T-helper 2 cell treated with Interferon-gamma antibody and Interleukin-4, amounts not matched to agents 5 μg/mL and 100 μg/mL, for 36 hours (primary cell): ENCODE data around the gene CTSO.
"Not testable (repeated sequence)": the region's sequence is repeated elsewhere in the genome, so short reads cannot be mapped to it uniquely, and the experiment has no call there.

Experiments
- DNase-seq: peaks from one replicate; pipeline ENCODE4 v3.0.0; 2021; ENCODE audit warnings: low spot score
- H3K27ac Mint-ChIP-seq: one replicate; pipeline ENCODE4 v1.8.0; 2021; ENCODE audit warnings: mild to moderate bottlenecking, mixed read lengths
- H3K27me3 Mint-ChIP-seq: one replicate; pipeline ENCODE4 v1.8.0; 2021; ENCODE audit warnings: low read depth, mixed read lengths
- H3K36me3 Mint-ChIP-seq: one replicate; pipeline ENCODE4 v1.8.0; 2021; ENCODE audit warnings: low read depth, mixed read lengths
- H3K4me1 Mint-ChIP-seq: one replicate; pipeline ENCODE4 v1.8.0; 2021; ENCODE audit warnings: low read depth, mixed read lengths
- H3K4me3 Mint-ChIP-seq: one replicate; pipeline ENCODE4 v1.8.0; 2022; ENCODE audit warnings: mild to moderate bottlenecking, moderate library complexity, mixed read lengths
- H3K9me3 Mint-ChIP-seq: one replicate; pipeline ENCODE4 v1.8.0; 2021; ENCODE audit warnings: mixed read lengths

CTSO gene

DNA sequence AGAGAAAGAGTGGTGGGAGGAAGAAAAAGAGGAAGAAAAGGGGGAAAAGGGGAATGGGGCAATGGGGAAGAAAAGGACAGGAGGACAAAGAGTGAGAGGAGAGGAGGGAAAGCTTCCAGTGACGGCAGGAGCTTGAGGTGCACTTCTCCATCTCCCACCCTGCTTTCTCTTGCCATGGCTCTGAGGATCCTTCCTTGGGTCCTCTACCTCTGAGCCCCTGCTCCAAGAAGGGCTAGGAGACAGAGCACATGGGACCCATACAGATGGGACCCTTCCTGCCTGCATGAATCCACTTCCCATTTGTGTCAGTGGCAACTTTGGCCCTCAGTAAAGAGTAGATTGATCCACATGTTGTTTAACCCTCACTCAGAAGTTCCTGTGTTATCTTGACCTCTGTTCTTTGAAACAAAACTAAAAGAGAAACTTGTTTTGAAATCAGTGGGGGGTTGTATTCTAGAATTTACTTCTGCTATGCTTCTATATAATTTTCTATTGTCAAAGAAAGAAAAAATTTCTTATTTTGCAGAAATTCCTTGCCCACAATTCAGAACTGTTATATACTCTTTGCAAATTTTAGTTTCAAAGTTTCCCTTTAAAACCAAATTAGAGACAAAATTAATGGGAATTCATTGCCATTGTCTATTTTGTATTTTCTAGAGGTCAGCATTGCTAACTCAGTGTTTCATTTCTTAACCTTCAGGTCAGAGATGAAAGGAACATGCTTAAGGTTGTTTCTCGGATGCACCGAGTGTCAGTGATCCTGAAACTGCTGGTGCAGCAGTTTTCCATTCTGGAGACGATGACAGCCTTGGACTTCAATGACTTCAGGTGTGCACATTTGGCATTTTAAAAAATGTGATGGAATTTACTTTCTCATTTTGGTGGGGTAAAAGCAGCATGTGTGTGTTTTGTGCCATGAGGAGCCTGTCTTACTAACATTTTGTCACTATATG, 45.2 kb downstream of the CTSO start:
- Mint-ChIP-seq H3K27ac (no peak overlapping the region), H3K9me3 (no peaks in the 10 kb centered on the region), H3K4me1 (no peaks in the 10 kb centered on the region), H3K4me3 (no peak overlapping the region), H3K27me3 (no peaks in the 10 kb centered on the region), H3K36me3 (no peaks in the 10 kb centered on the region)
- no peak for DNase-seq

DNA sequence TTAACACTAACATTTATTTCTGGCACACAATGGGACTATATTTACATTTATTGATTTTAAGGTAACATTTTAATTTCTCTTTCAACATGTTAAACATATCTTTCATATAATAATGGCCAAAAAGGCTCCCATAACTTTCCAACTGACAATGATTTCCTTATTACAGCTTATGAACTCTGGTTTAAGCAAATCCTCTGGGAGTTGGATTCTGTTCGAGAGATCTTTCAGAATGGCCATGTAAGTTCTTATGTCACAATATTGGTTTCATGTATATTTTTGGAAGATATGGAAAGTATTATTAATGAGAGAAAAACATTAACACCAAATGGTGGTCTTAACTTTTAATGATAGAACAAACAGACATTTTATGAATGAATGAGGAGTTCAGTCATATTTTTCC, 46.1 kb downstream of the CTSO start:
- H3K27me3 Mint-ChIP-seq = no peaks in the 10 kb centered on the region
- no peak overlapping the region for H3K4me3 Mint-ChIP-seq
- H3K9me3 Mint-ChIP-seq = no peaks in the 10 kb centered on the region
- H3K4me1 Mint-ChIP-seq = no peaks in the 10 kb centered on the region
- no peaks in the 10 kb centered on the region for H3K36me3 Mint-ChIP-seq
- DNase-seq = no peak
- H3K27ac Mint-ChIP-seq = no peak overlapping the region

DNA sequence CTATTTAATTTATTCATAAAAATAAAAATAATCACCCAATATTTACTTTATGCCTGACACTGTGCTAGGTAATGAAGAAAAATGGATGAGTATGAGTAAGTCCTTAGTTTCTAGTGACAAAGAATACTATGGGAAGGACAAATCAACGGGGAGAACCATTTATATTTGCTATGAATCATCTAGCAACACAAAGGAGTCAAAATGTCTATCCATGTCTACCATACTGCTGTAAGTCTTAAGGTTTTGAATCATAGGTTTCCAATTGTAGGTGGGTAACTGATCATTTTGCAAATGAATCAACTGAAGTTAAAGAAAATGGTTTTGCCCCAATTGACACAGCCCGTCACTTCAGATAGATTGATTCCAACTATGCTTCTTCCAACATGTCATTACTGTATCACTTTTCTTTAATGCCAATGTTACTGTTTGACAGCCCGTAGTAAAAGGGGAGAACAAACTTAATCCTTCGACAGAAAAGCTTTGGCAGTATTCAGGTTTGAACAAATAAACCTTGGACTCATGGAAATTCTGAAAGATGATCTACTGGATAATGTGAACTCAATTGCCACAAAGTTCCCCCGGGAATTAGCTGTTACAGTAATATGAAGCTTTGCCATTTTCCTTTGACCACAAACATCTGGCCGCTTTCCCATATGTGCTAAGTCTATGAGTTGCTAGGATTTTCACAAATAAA, 47.0 kb downstream of the CTSO start:
- H3K36me3 Mint-ChIP-seq = no peaks in the 10 kb centered on the region
- DNase-seq = no peak
- H3K27ac Mint-ChIP-seq = no peak overlapping the region
- no peaks in the 10 kb centered on the region for H3K4me1 Mint-ChIP-seq
- no peaks in the 10 kb centered on the region for H3K27me3 Mint-ChIP-seq
- no peak overlapping the region for H3K4me3 Mint-ChIP-seq
- no peaks in the 10 kb centered on the region for H3K9me3 Mint-ChIP-seq

DNA sequence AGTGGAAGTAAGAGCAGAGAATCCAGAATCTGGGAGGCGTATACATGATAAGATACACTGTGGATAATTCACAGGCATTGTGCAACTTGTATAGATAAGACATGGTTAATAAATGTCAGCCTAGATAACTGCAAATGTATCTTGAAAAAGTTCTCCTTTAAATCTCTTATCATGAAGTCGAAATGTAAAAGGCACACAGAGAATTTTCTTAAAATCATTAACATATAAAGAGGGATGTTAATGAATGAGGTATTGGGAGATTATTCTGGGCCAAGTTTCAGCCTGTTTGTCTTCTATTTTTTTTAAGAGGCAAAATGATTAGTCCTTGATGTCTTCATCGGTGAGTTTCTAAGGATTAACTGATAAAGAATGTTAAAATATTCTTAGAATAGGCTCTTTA, 49.3 kb downstream of the CTSO start:
- H3K9me3 Mint-ChIP-seq = no peaks in the 10 kb centered on the region
- H3K4me3 Mint-ChIP-seq = no peak overlapping the region
- no peak for DNase-seq
- no peak overlapping the region for H3K27ac Mint-ChIP-seq
- no peaks in the 10 kb centered on the region for H3K4me1 Mint-ChIP-seq
- H3K36me3 Mint-ChIP-seq = no peaks in the 10 kb centered on the region
- no peaks in the 10 kb centered on the region for H3K27me3 Mint-ChIP-seq

DNA sequence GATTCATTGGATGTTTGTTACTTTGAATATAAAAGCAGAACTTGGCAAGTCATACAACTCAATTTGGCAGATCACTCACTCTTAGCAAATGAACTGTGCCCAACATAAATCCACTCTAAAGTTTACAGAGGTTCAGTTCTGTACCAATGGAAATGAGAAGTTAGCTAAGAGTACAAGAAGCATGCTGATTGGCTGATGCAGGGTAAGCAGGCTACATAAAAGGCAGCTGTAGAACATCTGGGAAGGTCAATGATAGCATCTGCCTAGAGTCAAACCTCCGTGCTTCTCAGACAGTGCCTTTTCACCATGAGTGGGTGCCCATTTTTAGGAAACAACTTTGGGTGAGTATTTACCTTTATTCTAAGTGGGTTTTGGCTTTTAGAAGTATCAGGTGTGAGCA, 50.2 kb downstream of the CTSO start, which contains the start of gene TDO2:
TSS of gene TDO2 (plus strand) at position 244 of the 400 bp plus-strand sequence. CDS start at position 307, 63 bp downstream.
- no peak for DNase-seq
- H3K4me3 Mint-ChIP-seq = no peak within 1 kb of the TSS
- H3K36me3 Mint-ChIP-seq = no peaks in the 10 kb centered on the region
- H3K27me3 Mint-ChIP-seq = no peaks in the 10 kb centered on the region
- no peaks in the 10 kb centered on the region for H3K9me3 Mint-ChIP-seq
- no peaks in the 10 kb centered on the region for H3K4me1 Mint-ChIP-seq
- H3K27ac Mint-ChIP-seq = no peak within 1 kb of the TSS

DNA sequence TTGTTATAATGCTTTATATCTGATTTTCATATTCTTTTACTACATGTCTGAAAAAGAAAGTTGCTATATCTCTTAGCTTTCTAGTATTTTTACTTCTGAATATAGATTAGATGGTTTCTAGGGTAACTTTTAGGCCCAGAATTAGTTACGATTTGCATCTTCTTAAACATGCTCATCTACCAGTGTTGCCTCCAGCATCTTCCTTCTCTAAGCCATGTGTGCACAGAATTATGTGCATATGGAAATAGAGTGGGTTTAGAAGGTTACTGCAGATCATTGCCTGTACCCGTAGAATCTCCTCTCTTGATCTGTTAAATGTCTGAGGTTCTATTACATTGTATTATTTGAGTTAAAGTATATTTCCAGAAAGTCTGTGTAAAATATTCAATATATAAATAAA, 52.7 kb downstream of the CTSO start:
- no peaks in the 10 kb centered on the region for H3K27me3 Mint-ChIP-seq
- DNase-seq = no peak
- H3K4me3 Mint-ChIP-seq = no peak overlapping the region
- no peaks in the 10 kb centered on the region for H3K4me1 Mint-ChIP-seq
- no peaks in the 10 kb centered on the region for H3K36me3 Mint-ChIP-seq
- H3K9me3 Mint-ChIP-seq = no peaks in the 10 kb centered on the region
- H3K27ac Mint-ChIP-seq = no peak overlapping the region

DNA sequence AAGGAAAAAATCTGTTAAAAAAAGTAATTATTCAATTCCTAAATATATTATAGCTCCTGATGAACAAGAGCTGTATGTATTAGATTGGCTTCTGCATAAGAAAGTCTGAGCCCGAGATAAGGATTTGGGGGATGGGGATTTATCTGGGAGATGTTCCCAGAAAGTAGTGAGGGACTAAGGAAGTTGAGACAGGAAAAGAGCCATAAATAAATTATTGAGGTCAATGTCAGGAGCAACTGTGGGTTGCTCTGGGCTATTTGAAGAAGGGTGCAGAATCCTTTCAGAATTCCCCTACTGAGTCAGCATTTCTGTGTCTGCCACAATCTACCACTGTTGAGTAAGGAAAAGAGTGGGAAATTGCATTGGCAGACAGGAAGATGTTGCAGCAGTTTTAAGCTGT, 53.3 kb downstream of the CTSO start:
- no peak for DNase-seq
- H3K36me3 Mint-ChIP-seq = no peaks in the 10 kb centered on the region
- H3K4me3 Mint-ChIP-seq = no peak overlapping the region
- H3K9me3 Mint-ChIP-seq = no peaks in the 10 kb centered on the region
- H3K27ac Mint-ChIP-seq = no peak overlapping the region
- no peaks in the 10 kb centered on the region for H3K27me3 Mint-ChIP-seq
- H3K4me1 Mint-ChIP-seq = no peaks in the 10 kb centered on the region

DNA sequence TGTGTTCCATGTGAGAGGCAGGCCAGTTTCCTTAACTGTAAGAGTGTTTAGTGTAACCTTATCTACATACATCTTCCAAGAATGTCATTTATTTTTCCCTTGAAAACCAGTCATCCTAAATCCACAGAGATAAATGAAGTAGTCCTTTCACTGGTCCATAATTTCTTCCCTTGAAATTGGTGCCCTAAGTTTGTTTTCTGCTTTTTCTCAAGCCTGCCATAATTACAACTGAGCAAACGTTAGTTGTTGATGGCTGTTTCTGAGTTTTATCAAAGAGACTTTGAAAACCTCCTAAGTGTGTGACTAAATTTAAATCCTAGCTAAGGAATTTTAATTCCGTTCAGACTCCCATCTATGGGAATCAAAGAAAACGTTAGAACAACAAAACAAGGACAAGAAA, 53.8 kb downstream of the CTSO start:
- H3K9me3 Mint-ChIP-seq = no peaks in the 10 kb centered on the region
- no peak for DNase-seq
- no peak overlapping the region for H3K4me3 Mint-ChIP-seq
- H3K27me3 Mint-ChIP-seq = no peaks in the 10 kb centered on the region
- H3K27ac Mint-ChIP-seq = no peak overlapping the region
- H3K36me3 Mint-ChIP-seq = no peaks in the 10 kb centered on the region
- no peaks in the 10 kb centered on the region for H3K4me1 Mint-ChIP-seq

DNA sequence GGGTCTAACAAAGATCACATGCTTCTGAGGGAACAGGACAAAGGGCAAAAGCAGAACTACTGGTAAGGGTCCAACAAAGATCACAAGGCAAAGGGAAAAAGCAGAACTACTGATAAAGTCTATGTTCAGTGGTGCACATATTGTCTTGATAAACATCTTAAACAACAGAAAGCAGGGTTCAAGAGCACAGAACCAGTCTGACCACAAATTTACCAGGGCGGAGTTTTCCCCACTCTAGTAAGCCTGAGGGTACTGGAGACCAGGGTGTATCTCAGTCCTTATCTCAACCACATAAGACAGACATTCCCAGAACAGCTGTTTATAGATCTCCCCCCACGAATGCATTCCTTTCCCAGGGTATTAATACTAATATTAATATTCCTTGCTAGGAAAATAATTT, 55.3 kb downstream of the CTSO start:
- H3K4me3 Mint-ChIP-seq, H3K27ac Mint-ChIP-seq, H3K27me3 Mint-ChIP-seq, H3K4me1 Mint-ChIP-seq, H3K36me3 Mint-ChIP-seq, H3K9me3 Mint-ChIP-seq, DNase-seq: not testable (repeated sequence)

DNA sequence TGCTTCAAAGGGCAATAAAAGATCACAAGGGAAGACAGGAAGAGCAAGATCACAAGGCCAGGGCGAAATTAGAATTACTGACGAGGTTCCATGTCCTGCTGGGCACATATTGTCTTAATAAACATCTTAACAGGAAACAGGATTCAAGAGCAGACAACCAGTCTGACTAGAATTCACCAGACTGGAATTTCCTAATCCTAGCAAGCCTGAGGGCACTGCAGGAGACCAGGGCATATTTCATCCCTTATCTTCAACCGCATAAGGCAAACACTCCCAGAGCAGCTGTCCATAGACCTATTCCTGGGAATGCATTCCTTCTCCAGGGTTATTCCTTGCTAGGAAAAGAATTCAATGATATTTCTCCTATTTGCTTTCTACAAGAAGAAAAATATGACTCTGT, 62.6 kb downstream of the CTSO start:
- Mint-ChIP-seq H3K36me3 (no peaks in the 10 kb centered on the region), H3K27me3 (no peaks in the 10 kb centered on the region), H3K27ac (no peak overlapping the region), H3K9me3 (no peaks in the 10 kb centered on the region), H3K4me1 (no peaks in the 10 kb centered on the region), H3K4me3 (no peak overlapping the region)
- no peak for DNase-seq

DNA sequence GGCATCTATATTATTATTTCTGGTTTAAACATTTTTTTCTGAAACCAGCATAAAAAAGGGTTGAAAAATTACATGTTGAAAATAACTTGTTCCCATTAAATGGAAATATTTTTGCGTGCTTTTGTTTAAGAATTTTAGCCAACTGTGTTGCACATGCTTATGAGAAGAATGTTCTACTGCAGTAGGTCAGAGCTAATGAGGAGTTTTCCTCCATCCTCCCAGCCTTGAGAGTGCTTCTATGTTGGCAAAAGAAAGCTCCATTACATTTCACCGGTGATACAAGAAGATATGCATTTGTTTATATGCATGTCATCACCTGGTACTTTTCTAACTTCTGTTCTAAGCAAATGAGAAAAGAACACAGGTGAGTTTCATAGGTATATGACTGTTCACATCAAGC, 63.7 kb downstream of the CTSO start:
- Mint-ChIP-seq H3K27me3 (no peaks in the 10 kb centered on the region), H3K4me3 (no peak overlapping the region), H3K27ac (no peak overlapping the region), H3K36me3 (no peaks in the 10 kb centered on the region), H3K9me3 (no peaks in the 10 kb centered on the region), H3K4me1 (no peaks in the 10 kb centered on the region)
- DNase-seq = no peak

DNA sequence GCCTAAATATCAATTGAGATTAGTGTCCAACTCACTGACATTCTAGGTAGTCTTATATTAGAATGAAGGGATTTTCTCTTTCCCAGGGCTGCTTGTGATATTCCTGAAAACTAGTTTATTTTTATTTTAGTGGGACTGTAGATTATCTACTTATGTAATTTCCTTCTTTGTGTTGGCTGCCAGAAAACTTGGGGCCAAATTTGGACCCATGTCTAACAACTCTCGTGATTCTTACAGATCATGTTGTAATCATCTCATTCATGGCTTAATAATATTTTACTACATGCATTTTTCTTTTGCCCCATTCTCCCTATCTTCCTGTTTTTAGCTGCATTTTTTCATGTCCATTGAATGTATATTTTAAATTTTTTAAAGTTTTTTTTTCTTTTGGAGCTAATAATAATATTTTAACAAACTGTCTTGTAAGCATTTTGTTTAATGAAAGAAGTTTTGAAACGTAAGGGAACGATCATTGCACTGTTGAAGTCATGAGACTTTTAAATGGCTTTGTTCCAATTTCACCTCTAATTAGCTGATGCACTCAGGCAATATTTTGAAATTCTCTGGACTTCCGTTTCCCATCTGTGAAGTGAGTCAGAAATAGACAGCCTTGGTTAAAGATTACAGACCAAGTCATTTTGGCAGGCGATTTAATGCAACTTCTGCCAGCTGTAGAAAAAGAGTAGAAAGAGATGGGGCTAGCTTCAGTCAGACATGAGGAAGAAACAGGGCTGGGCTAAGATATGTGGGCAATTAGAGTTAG, 64.5 kb downstream of the CTSO start:
- Mint-ChIP-seq H3K36me3 (no peaks in the 10 kb centered on the region), H3K27me3 (no peaks in the 10 kb centered on the region), H3K9me3 (no peaks in the 10 kb centered on the region), H3K27ac (no peak overlapping the region), H3K4me1 (no peaks in the 10 kb centered on the region), H3K4me3 (no peak overlapping the region)
- DNase-seq = no peak

DNA sequence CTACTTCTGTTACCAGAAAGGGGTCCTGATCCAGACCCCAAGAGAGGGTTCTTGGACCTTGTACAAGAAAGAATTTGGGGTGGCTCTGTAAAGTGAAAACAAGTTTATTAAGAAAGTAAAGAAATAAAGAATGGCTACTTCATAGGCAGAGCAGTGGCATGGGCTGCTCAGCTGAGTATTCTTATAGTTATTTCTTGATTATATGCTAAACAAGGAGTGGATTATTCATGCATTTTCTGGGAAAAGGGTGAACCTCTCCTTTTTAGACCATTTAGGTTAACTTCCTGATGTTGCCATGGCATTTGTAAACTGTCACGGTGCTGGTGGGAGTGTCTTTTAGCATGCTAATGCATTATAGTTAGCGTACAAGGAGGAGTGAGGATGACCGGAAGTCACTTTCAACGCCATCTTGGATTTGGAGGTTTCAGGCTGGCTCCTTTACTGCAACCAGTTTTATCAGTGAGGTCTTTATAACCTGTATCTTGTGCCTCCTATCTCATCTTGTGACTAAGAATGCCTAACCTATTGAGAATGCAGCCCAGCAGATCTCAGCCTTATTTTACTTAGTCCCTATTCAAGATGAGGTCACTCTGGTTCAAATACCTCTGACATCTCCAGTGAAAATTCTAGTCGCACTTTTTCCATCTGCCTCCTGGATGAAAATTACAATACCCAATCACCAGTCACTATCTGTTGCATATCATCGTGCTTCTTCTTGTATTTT, 65.7 kb downstream of the CTSO start:
- no peaks in the 10 kb centered on the region for H3K4me1 Mint-ChIP-seq
- H3K27me3 Mint-ChIP-seq = no peaks in the 10 kb centered on the region
- no peak overlapping the region for H3K4me3 Mint-ChIP-seq
- H3K36me3 Mint-ChIP-seq = no peaks in the 10 kb centered on the region
- no peak overlapping the region for H3K27ac Mint-ChIP-seq
- no peaks in the 10 kb centered on the region for H3K9me3 Mint-ChIP-seq
- no peak for DNase-seq
